Astrocyte (in vitro differentiated cells and primary cell): Measurements from ENCODE around the gene MYO6. TPM values are rescaled to one million over a fixed set of nuclear protein-coding genes. Genes with fewer than 3 reads are reported as not detected.

ENCODE experiments used
- DNase-seq: peaks from one replicate; pipeline ENCODE4 v3.0.0-alpha.2; 2010; ENCODE audit warnings: low read depth
- FAIRE-seq: peaks from 2 replicates; lab custom pipeline; 2011; peaks lifted over from hg19 to GRCh38; lab: Jason Lieb, UNC
- H2AFZ ChIP-seq: 2 replicates; pipeline ENCODE4 v1.6.0; 2012; ENCODE audit warnings: low read depth, low read length, inconsistent platforms
- H3K27ac ChIP-seq: 2 replicates; pipeline ENCODE4 v1.5.1; 2011; ENCODE audit warnings: low read depth, low read length, inconsistent platforms
- H3K27me3 ChIP-seq: 2 replicates; pipeline ENCODE4 v1.6.0; 2011; ENCODE audit warnings: low read length, inconsistent platforms; ENCODE audit not compliant: insufficient read depth
- H3K36me3 ChIP-seq: 2 replicates; pipeline ENCODE4 v1.5.1; 2011; ENCODE audit warnings: low read length, inconsistent platforms; ENCODE audit not compliant: insufficient read depth
- H3K4me1 ChIP-seq: 2 replicates; pipeline ENCODE4 v1.5.1; 2011; ENCODE audit warnings: low read length, inconsistent platforms; ENCODE audit not compliant: insufficient read depth
- H3K4me2 ChIP-seq: 2 replicates; pipeline ENCODE4 v1.6.0; 2012; ENCODE audit warnings: low read length, inconsistent platforms
- H3K4me3 ChIP-seq: 2 replicates; pipeline ENCODE4 v1.5.1; 2011; ENCODE audit warnings: low read depth, mild to moderate bottlenecking, low read length, inconsistent platforms; ENCODE audit not compliant: insufficient read depth
- H3K79me2 ChIP-seq: 2 replicates; pipeline ENCODE4 v1.6.0; 2012; ENCODE audit warnings: mild to moderate bottlenecking, low read length, inconsistent platforms; ENCODE audit not compliant: insufficient read depth
- H3K9ac ChIP-seq: 2 replicates; pipeline ENCODE4 v1.6.0; 2012; ENCODE audit warnings: mild to moderate bottlenecking, low read length, inconsistent platforms
- H3K9me3 ChIP-seq: 2 replicates; pipeline ENCODE4 v1.5.1; 2012; ENCODE audit warnings: low read depth, mild to moderate bottlenecking, low read length, inconsistent platforms; ENCODE audit not compliant: insufficient read depth
- H4K20me1 ChIP-seq: 2 replicates; pipeline ENCODE4 v1.6.0; 2012; ENCODE audit warnings: low read length, inconsistent platforms; ENCODE audit not compliant: insufficient read depth
- H3K27ac Mint-ChIP-seq: one replicate; pipeline ENCODE4 v1.8.0; 2021; ENCODE audit warnings: mild to moderate bottlenecking, mixed read lengths; ENCODE audit not compliant: unreplicated experiment
- H3K27me3 Mint-ChIP-seq: one replicate; pipeline ENCODE4 v1.8.0; 2021; ENCODE audit warnings: low read depth, mixed read lengths; ENCODE audit not compliant: unreplicated experiment
- H3K36me3 Mint-ChIP-seq: one replicate; pipeline ENCODE4 v1.8.0; 2021; ENCODE audit warnings: low read depth, mixed read lengths; ENCODE audit not compliant: unreplicated experiment
- H3K4me1 Mint-ChIP-seq: one replicate; pipeline ENCODE4 v1.8.0; 2021; ENCODE audit warnings: low read depth, mixed read lengths; ENCODE audit not compliant: unreplicated experiment
- H3K4me3 Mint-ChIP-seq: one replicate; pipeline ENCODE4 v1.8.0; 2021; ENCODE audit warnings: mild to moderate bottlenecking, moderate library complexity, mixed read lengths; ENCODE audit not compliant: unreplicated experiment
- H3K9me3 Mint-ChIP-seq: one replicate; pipeline ENCODE4 v1.8.0; 2021; ENCODE audit warnings: mild to moderate bottlenecking, mixed read lengths; ENCODE audit not compliant: unreplicated experiment
- CTCF ChIP-seq: IDR thresholded peaks from 2 replicates; pipeline ENCODE4 v1.5.1; 2011; ENCODE audit warnings: low read depth, mild to moderate bottlenecking, inconsistent platforms, low read length, moderate library complexity; ENCODE audit not compliant: insufficient read depth
- EZH2 ChIP-seq: IDR thresholded peaks from 2 replicates; pipeline ENCODE4 v1.6.1; 2012; ENCODE audit warnings: mild to moderate bottlenecking, low read length, inconsistent platforms; ENCODE audit not compliant: insufficient read depth
- total RNA-seq: library from RNA; stranded (reverse); gene quantifications from 2 replicates; pipeline ENCODE4 v1.2.1, GENCODE V29; 2021

The MYO6 gene
- total RNA-seq, 1 donor from 2014 or later = 33.1 TPM

GRCh38 chr6:75863001-75863400, 114.0 kb downstream of the MYO6 start:
- H3K27me3 ChIP-seq = no peaks in the 10 kb centered on the region
- no peak overlapping the region for H3K4me2 ChIP-seq
- no peaks in the 10 kb centered on the region for H3K9me3 ChIP-seq
- H3K9me3 Mint-ChIP-seq = no peaks in the 10 kb centered on the region
- H3K4me3 ChIP-seq = no peak overlapping the region
- H3K36me3 Mint-ChIP-seq = no peaks in the 10 kb centered on the region
- H3K27ac ChIP-seq = no peak overlapping the region
- no peaks in the 10 kb centered on the region for H3K4me1 Mint-ChIP-seq
- no peaks in the 10 kb centered on the region for H3K79me2 ChIP-seq
- H3K9ac ChIP-seq = no peak overlapping the region
- H3K4me3 Mint-ChIP-seq = no peak overlapping the region
- no peaks in the 10 kb centered on the region for H3K27me3 Mint-ChIP-seq
- no peaks in the 10 kb centered on the region for H4K20me1 ChIP-seq
- H3K4me1 ChIP-seq = no peaks in the 10 kb centered on the region
- FAIRE-seq (no peak), DNase-seq (no peak)
- H3K36me3 ChIP-seq = peaks cover 6% of the 10 kb centered on the region
- TF ChIP-seq CTCF (no peak), EZH2 (no peak)
- H3K27ac Mint-ChIP-seq = no peak overlapping the region
- H2AFZ ChIP-seq = no peak overlapping the region

GRCh38 chr6:75863784-75864183, 114.7 kb downstream of the MYO6 start:
- no peak overlapping the region for H3K27ac ChIP-seq
- no peak overlapping the region for H3K4me2 ChIP-seq
- H3K4me1 ChIP-seq = no peaks in the 10 kb centered on the region
- no peak overlapping the region for H3K4me3 Mint-ChIP-seq
- TF ChIP-seq CTCF (no peak), EZH2 (no peak)
- H3K9ac ChIP-seq = no peak overlapping the region
- H3K36me3 Mint-ChIP-seq = no peaks in the 10 kb centered on the region
- H3K27me3 Mint-ChIP-seq = no peaks in the 10 kb centered on the region
- no peaks in the 10 kb centered on the region for H3K27me3 ChIP-seq
- H3K4me1 Mint-ChIP-seq = no peaks in the 10 kb centered on the region
- no peak overlapping the region for H3K27ac Mint-ChIP-seq
- no peak for FAIRE-seq
- no peaks in the 10 kb centered on the region for H3K79me2 ChIP-seq
- H4K20me1 ChIP-seq = no peaks in the 10 kb centered on the region
- no peak overlapping the region for H3K4me3 ChIP-seq
- DNase-seq = no peak
- no peaks in the 10 kb centered on the region for H3K9me3 ChIP-seq
- no peak overlapping the region for H2AFZ ChIP-seq
- H3K9me3 Mint-ChIP-seq = no peaks in the 10 kb centered on the region
- peaks cover 6% of the 10 kb centered on the region for H3K36me3 ChIP-seq

- H3K27me3 ChIP-seq = no peaks in the 10 kb centered on the region
- H3K27me3 Mint-ChIP-seq = no peaks in the 10 kb centered on the region
- peaks cover 6% of the 10 kb centered on the region for H3K36me3 ChIP-seq
- no peak overlapping the region for H3K4me3 ChIP-seq
- H3K27ac ChIP-seq = no peak overlapping the region
- H3K4me3 Mint-ChIP-seq = no peak overlapping the region
- no peak overlapping the region for H3K4me2 ChIP-seq
- FAIRE-seq = no peak
- no peaks in the 10 kb centered on the region for H3K36me3 Mint-ChIP-seq
- no peaks in the 10 kb centered on the region for H3K9me3 Mint-ChIP-seq
- no peak overlapping the region for H3K27ac Mint-ChIP-seq
- H3K9me3 ChIP-seq = no peaks in the 10 kb centered on the region
- H3K9ac ChIP-seq = no peak overlapping the region
- H3K4me1 Mint-ChIP-seq = no peaks in the 10 kb centered on the region
- no peak overlapping the region for H2AFZ ChIP-seq
- H3K79me2 ChIP-seq = no peaks in the 10 kb centered on the region
- no peaks in the 10 kb centered on the region for H3K4me1 ChIP-seq
- no peaks in the 10 kb centered on the region for H4K20me1 ChIP-seq
- TF ChIP-seq EZH2 (no peak), CTCF (no peak)
- DNase-seq = no peak
These were observed 115.4 kb downstream of the MYO6 start for GRCh38 chr6:75864446-75864845.
